Vagina (tissue), 2 donors: ENCODE data around the gene ZNF783.

ENCODE experiments used
- POLR2A ChIP-seq, 2 donors: fragments of 450-650 bp; IDR thresholded peaks; one replicate each; pipeline ENCODE4 v1.6.1; 2017; ENCODE audit warnings: antibody characterized with exemption in 2 of 2, mild to moderate bottlenecking in 2 of 2, moderate library complexity in 2 of 2
- TF ChIP-seq, protein P1 (sequence below), 3 experiments: fragments of 450-650 bp in 2 of 3; fragments of 200-600 bp in 1 of 3; sonication (generic) in 1 of 3; IDR thresholded peaks; one replicate each; pipeline ENCODE4 v1.5.1; 2017 to 2019; ENCODE audit warnings: antibody characterized with exemption in 3 of 3, mild to moderate bottlenecking in 2 of 3, moderate library complexity in 2 of 3

DNA sequence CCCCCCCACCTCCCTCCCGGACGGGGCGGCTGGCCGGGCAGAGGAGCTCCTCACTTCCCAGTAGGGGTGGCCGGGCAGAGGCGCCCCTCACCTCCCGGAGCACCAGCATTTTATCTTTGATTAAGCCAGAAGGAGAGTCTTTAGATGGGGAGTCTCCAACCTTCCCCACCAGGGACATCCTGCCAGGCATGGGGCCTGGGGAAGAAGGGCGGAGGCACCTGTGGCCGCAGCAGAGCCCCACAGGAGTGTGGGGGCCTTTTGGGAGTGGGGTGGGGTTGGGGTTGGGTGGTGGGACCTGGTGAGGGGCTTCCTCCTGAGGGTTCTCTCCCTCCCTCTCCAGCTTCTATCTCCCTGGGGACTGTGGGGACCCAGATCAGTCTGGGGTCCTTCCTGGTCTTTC lies 18.2 kb downstream of the ZNF783 start:
- no peak for TF ChIP-seq POLR2A (IDR thresholded peaks at IDR 0.05)
- TF ChIP-seq, protein P1, sequence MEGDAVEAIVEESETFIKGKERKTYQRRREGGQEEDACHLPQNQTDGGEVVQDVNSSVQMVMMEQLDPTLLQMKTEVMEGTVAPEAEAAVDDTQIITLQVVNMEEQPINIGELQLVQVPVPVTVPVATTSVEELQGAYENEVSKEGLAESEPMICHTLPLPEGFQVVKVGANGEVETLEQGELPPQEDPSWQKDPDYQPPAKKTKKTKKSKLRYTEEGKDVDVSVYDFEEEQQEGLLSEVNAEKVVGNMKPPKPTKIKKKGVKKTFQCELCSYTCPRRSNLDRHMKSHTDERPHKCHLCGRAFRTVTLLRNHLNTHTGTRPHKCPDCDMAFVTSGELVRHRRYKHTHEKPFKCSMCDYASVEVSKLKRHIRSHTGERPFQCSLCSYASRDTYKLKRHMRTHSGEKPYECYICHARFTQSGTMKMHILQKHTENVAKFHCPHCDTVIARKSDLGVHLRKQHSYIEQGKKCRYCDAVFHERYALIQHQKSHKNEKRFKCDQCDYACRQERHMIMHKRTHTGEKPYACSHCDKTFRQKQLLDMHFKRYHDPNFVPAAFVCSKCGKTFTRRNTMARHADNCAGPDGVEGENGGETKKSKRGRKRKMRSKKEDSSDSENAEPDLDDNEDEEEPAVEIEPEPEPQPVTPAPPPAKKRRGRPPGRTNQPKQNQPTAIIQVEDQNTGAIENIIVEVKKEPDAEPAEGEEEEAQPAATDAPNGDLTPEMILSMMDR (IDR thresholded peaks at IDR 0.05): no peak
